Keratinocyte (primary cell): ENCODE measurements around the gene EVI5L. TPM values are rescaled to one million over a fixed set of nuclear protein-coding genes. Genes with fewer than 3 reads are reported as not detected.

ENCODE experiments used
- DNase-seq: peaks from one replicate; pipeline ENCODE4 v3.0.0-alpha.2; 2011; ENCODE audit warnings: low read depth, missing footprints, low spot score
- FAIRE-seq: peaks from 2 replicates; lab custom pipeline; 2011; peaks lifted over from hg19 to GRCh38; lab: Jason Lieb, UNC
- H2AFZ ChIP-seq: 2 replicates; pipeline ENCODE4 v1.6.0; 2012; ENCODE audit warnings: low read length, control low read depth, inconsistent platforms; ENCODE audit not compliant: control insufficient read depth
- H3K27ac ChIP-seq: 2 replicates; pipeline ENCODE4 v1.5.1; 2011; ENCODE audit warnings: low read length; ENCODE audit not compliant: control insufficient read depth, insufficient read depth
- H3K27me3 ChIP-seq: 3 replicates; pipeline ENCODE4 v1.6.0; 2011; ENCODE audit warnings: low read length; ENCODE audit not compliant: control insufficient read depth, insufficient read depth; ENCODE audit errors: extremely low read depth
- H3K36me3 ChIP-seq, 2 experiments: 2 replicates in 1 of 2; 3 replicates in 1 of 2; pipeline ENCODE4 v1.5.1; 2011; ENCODE audit warnings: low read length in 2 of 2, mild to moderate bottlenecking in 1 of 2; ENCODE audit not compliant: control insufficient read depth in 2 of 2, insufficient read depth in 2 of 2; ENCODE audit errors: extremely low read depth in 1 of 2
- H3K4me1 ChIP-seq: 3 replicates; pipeline ENCODE4 v1.5.1; 2011; ENCODE audit warnings: low read length; ENCODE audit not compliant: control insufficient read depth, insufficient read depth; ENCODE audit errors: extremely low read depth
- H3K4me2 ChIP-seq: 3 replicates; pipeline ENCODE4 v1.6.0; 2011; ENCODE audit warnings: low read depth, low read length; ENCODE audit not compliant: control insufficient read depth, insufficient read depth; ENCODE audit errors: extremely low read depth
- H3K4me3 ChIP-seq, 3 experiments: fragments of 200-600 bp in 1 of 3; sonication (generic) in 1 of 3; 2 replicates in 2 of 3; 3 replicates in 1 of 3; pipeline ENCODE4 v1.5.1; 2011 to 2016; ENCODE audit warnings: low read length in 3 of 3, mild to moderate bottlenecking in 3 of 3, control low read depth in 2 of 3, inconsistent platforms in 1 of 3, low read depth in 1 of 3, mixed read lengths in 1 of 3, mixed run types in 1 of 3, moderate library complexity in 1 of 3; ENCODE audit not compliant: control insufficient read depth in 2 of 3, insufficient read depth in 2 of 3; ENCODE audit errors: extremely low read depth in 1 of 3
- H3K79me2 ChIP-seq: 2 replicates; pipeline ENCODE4 v1.6.0; 2012; ENCODE audit warnings: low read length; ENCODE audit not compliant: control insufficient read depth, insufficient read depth
- H3K9ac ChIP-seq: 3 replicates; pipeline ENCODE4 v1.6.0; 2011; ENCODE audit warnings: low read length; ENCODE audit not compliant: control insufficient read depth, insufficient read depth; ENCODE audit errors: extremely low read depth
- H3K9me1 ChIP-seq: 3 replicates; pipeline ENCODE4 v1.6.0; 2011; ENCODE audit warnings: low read length; ENCODE audit not compliant: control insufficient read depth, insufficient read depth; ENCODE audit errors: extremely low read depth
- H3K9me3 ChIP-seq: 2 replicates; pipeline ENCODE4 v1.5.1; 2012; ENCODE audit warnings: low read depth, low read length; ENCODE audit not compliant: control insufficient read depth
- H4K20me1 ChIP-seq: 3 replicates; pipeline ENCODE4 v1.6.0; 2011; ENCODE audit warnings: low read length; ENCODE audit not compliant: control insufficient read depth, insufficient read depth; ENCODE audit errors: extremely low read depth
- CTCF ChIP-seq, 3 experiments: IDR thresholded peaks in 1 of 3; conservative IDR thresholded peaks in 1 of 3; optimal IDR thresholded peaks in 1 of 3; 2 replicates in 2 of 3; 3 replicates in 1 of 3; pipeline versions ENCODE3 to v1.5.1; 2011; ENCODE audit warnings: low read length in 3 of 3, mild to moderate bottlenecking in 3 of 3, moderate library complexity in 2 of 3, control low read depth in 1 of 3, inconsistent platforms in 1 of 3; ENCODE audit not compliant: insufficient read depth in 2 of 3; ENCODE audit errors: extremely low read depth in 1 of 3
- EZH2 ChIP-seq: IDR thresholded peaks from one replicate; pipeline ENCODE4 v1.6.1; 2012; ENCODE audit warnings: inconsistent platforms, mild to moderate bottlenecking, low read length, moderate library complexity
- dilution Hi-C: fragments of 300-500 bp; cut with MboI; formaldehyde crosslinking; loops from one replicate; pipeline ENCODE4 v1.7.0; 2020; ENCODE audit warnings: low sequenced_read_pairs; ENCODE audit not compliant: extremely low pct_ligation_motif_present
- polyA plus RNA-seq, 5 experiments: library from polyadenylated mRNA; depleted of rRNA in 3 of 5; stranded (reverse) in 3 of 5; stranded (forward) in 1 of 5; unstranded in 1 of 5; fragments of >200 nt; gene quantifications; 1 replicate in 1 of 5; 2 replicates in 3 of 5; 3 replicates in 1 of 5; pipeline versions ENCODE4 v1.2.1 to v1.2.3, GENCODE V29; 2011 to 2012; ENCODE audit warnings: missing spikeins in 2 of 5, low read depth in 1 of 5, low replicate concordance in 1 of 5

Gene EVI5L
- polyA plus RNA-seq, 1 donor (not counting 4 experiments of a cell fraction or from before 2014, with no cell fraction given): 7.5 TPM

DNA sequence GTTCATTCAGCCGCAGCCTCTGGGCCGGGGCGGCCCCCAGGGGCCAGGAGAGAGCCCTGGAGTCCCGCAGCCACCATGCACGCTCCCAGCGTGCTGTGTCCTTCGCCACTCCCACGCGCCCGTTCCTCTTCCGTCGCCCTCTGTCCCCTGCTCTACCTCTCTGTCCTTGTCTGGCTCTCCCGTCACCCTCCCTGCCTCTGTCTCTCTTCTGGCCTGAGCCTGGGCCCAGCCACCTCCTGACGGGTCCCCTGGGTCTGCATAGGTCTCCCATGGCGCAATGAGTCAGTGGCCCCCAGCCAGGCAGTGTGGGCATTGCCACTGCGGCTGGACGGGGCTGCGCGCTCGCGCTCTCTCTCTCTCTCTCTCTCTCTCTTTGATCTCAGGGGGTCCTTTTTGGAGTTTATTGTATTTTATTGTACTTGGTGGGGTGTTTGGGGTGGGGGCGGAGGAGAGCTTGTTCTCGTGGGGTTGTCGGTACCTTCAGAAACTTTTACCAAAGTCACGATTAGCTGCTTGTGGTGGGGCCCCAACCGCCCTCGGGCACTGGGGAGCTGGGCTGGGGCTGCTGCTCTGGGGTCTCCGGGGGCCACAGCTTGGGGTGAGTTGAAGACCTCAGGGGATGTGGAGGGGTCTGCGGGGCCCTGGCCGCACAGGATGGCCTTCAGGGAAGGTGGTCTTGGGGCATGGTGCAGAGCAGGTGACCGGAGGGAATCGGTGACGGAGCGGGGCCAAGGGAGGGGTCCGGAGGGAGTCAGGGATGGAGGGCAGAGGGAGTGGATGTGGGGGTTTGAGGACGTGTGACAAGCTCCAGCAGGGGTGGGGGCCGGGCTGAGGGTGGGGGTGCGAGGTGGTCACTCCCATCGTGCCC lies 82.9 kb downstream of the EVI5L start:
- Histone ChIP-seq H3K27me3 (peaks cover 19% of the 10 kb centered on the region), H3K79me2 (peaks cover 4% of the 10 kb centered on the region), H3K4me1 (peaks cover 9% of the 10 kb centered on the region), H3K4me2 (no peak overlapping the region), H3K9me3 (no peaks in the 10 kb centered on the region), H3K4me3 (no peak overlapping the region), H3K27ac (no peak overlapping the region), H4K20me1 (no peaks in the 10 kb centered on the region), H3K9me1 (no peaks in the 10 kb centered on the region), H3K36me3 (peaks cover 7 to 11% of the 10 kb centered on the region in 2 experiments), H2AFZ (no peak overlapping the region), H3K9ac (no peak overlapping the region)
- TF ChIP-seq EZH2: no peak
- TF ChIP-seq CTCF (optimal IDR thresholded peaks at IDR 0.05 in 1 of 3, IDR thresholded peaks at IDR 0.05 in 1 of 3, conservative IDR thresholded peaks at IDR 0.05 in 1 of 3; ENCODE audit: extremely low read depth in 1 of 3, insufficient read depth in 2 of 3, low read length in 3 of 3): no peak
- DNase-seq (no peak), FAIRE-seq (no peak)
- dilution Hi-C loops: no loop called here

DNA sequence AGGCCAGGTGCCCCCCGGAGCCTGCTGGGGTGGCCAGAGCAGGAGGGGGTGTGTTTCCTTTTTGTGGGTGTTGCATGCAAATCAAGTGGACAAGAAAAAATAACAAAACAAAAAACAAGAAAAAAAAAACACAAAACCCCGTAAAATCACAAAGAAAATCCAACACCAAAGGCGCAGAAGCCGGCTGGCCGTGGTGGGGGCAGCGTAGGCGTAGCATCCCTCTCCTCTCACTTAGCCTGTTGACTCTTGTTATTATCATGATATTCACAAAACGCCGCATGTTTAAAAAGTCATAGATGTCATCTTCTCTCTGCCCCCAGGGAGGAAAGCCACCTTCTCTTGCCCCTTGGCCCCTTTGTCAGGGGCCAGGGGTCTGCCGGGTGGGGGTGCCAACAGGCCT lies 83.6 kb downstream of the EVI5L start:
- H3K27ac ChIP-seq: no peak overlapping the region
- H3K4me3 ChIP-seq: no peak overlapping the region
- H3K27me3 ChIP-seq: peaks cover 24% of the 10 kb centered on the region
- H3K4me1 ChIP-seq: peaks cover 9% of the 10 kb centered on the region
- TF ChIP-seq CTCF (optimal IDR thresholded peaks at IDR 0.05 in 1 of 3, IDR thresholded peaks at IDR 0.05 in 1 of 3, conservative IDR thresholded peaks at IDR 0.05 in 1 of 3; ENCODE audit: extremely low read depth in 1 of 3, insufficient read depth in 2 of 3, low read length in 3 of 3) (no peak), EZH2 (no peak)
- H3K9me1 ChIP-seq: no peaks in the 10 kb centered on the region
- H3K79me2 ChIP-seq: no peaks in the 10 kb centered on the region
- H4K20me1 ChIP-seq: no peaks in the 10 kb centered on the region
- dilution Hi-C loops: no loop called here
- H3K36me3 ChIP-seq: peaks cover 7 to 11% of the 10 kb centered on the region in 2 experiments
- no peak overlapping the region for H2AFZ ChIP-seq
- no peaks in the 10 kb centered on the region for H3K9me3 ChIP-seq
- H3K9ac ChIP-seq: no peak overlapping the region
- no peak for FAIRE-seq
- DNase-seq: no peak
- no peak overlapping the region for H3K4me2 ChIP-seq
